DMS79 (cell line): ENCODE data around the gene CAMKK1.

ENCODE experiments used
- DNase-seq: peaks from one replicate; lab custom pipeline; 2025; lab: John Stamatoyannopoulos, UW

Gene CAMKK1

GRCh38 chr17:3893003-3893719 lies at the start of gene CAMKK1:
TSS of gene CAMKK1 (minus strand) at chr17:3893053. CDS start at chr17:3885687, 7,366 bp downstream.
- DNase-seq = peak; percentile 71

- DNase-seq = no peak
Measured at GRCh38 chr17:3940965-3941698, 48.3 kb upstream of the CAMKK1 start.

GRCh38 chr17:3937359-3937758 lies 44.5 kb upstream of the CAMKK1 start:
- no peak for DNase-seq

GRCh38 chr17:3935825-3936355 lies 43.0 kb upstream of the CAMKK1 start:
- DNase-seq = no peak

GRCh38 chr17:3935140-3935542 lies 42.3 kb upstream of the CAMKK1 start:
- DNase-seq = no peak

GRCh38 chr17:3929764-3930163 lies 36.9 kb upstream of the CAMKK1 start:
- DNase-seq = no peak

- DNase-seq = no peak
Measured at GRCh38 chr17:3929181-3929580, 36.3 kb upstream of the CAMKK1 start.

GRCh38 chr17:3928406-3928805 lies 35.6 kb upstream of the CAMKK1 start:
- DNase-seq = no peak

GRCh38 chr17:3927628-3928340 lies 34.9 kb upstream of the CAMKK1 start:
- DNase-seq = no peak

- no peak for DNase-seq
Measured at GRCh38 chr17:3926860-3927627, 34.2 kb upstream of the CAMKK1 start.

- no peak for DNase-seq
Measured at GRCh38 chr17:3925684-3926485, 33.0 kb upstream of the CAMKK1 start.

GRCh38 chr17:3924512-3925350 lies 31.9 kb upstream of the CAMKK1 start:
- no peak for DNase-seq

GRCh38 chr17:3923466-3924190 lies 30.8 kb upstream of the CAMKK1 start:
- DNase-seq = no peak

- no peak for DNase-seq
Measured at GRCh38 chr17:3922765-3923164, 29.9 kb upstream of the CAMKK1 start.

- no peak for DNase-seq
Measured at GRCh38 chr17:3921502-3922319, 28.9 kb upstream of the CAMKK1 start.

- DNase-seq = no peak
Measured at GRCh38 chr17:3921006-3921405, 28.2 kb upstream of the CAMKK1 start.

- no peak for DNase-seq
Measured at GRCh38 chr17:3919123-3919624, 26.3 kb upstream of the CAMKK1 start.
